Esophagus squamous epithelium (tissue), 5 donors: ENCODE measurements around the gene TM4SF5. TPM values are rescaled to one million over a fixed set of nuclear protein-coding genes. Genes with fewer than 3 reads are reported as not detected.
"Not testable (repeated sequence)": the region's sequence is repeated elsewhere in the genome, so short reads cannot be mapped to it uniquely, and the experiment has no call there.

Experiments
- DNase-seq: peaks from one replicate; lab custom pipeline; 2025; lab: John Stamatoyannopoulos, UW
- H3K27ac ChIP-seq, 4 donors: fragments of 200-600 bp; sonication (generic); one replicate each; pipeline ENCODE4 v1.5.1; 2016 to 2019; ENCODE audit warnings: mild to moderate bottlenecking in 1 of 4
- H3K27me3 ChIP-seq, 4 donors: fragments of 200-600 bp; sonication (generic); 1 replicate in 3 of 4; 2 replicates in 1 of 4; pipeline versions ENCODE4 v1.5.1 to v1.6.0; 2017 to 2021; ENCODE audit warnings: antibody characterized with exemption in 1 of 4
- H3K36me3 ChIP-seq, 3 donors: fragments of 200-600 bp; sonication (generic); one replicate each; pipeline ENCODE4 v1.5.1; 2016 to 2019
- H3K4me1 ChIP-seq, 3 donors: fragments of 200-600 bp; sonication (generic); one replicate each; pipeline ENCODE4 v1.5.1; 2017 to 2019
- H3K4me3 ChIP-seq, 4 donors: fragments of 200-600 bp; sonication (generic); 1 replicate in 3 of 4; 2 replicates in 1 of 4; pipeline ENCODE4 v1.5.1; 2016 to 2019; ENCODE audit warnings: mild to moderate bottlenecking in 2 of 4, moderate library complexity in 1 of 4
- H3K9me3 ChIP-seq, 3 donors: fragments of 200-600 bp; sonication (generic); one replicate each; pipeline ENCODE4 v1.5.1; 2016 to 2019
- CTCF ChIP-seq, 6 experiments: fragments of 450-650 bp in 4 of 6; fragments of 200-600 bp in 2 of 6; sonication (generic) in 2 of 6; IDR thresholded peaks; one replicate each; pipeline ENCODE4 v1.5.1; 2016 to 2019; ENCODE audit warnings: antibody characterized with exemption in 6 of 6, mild to moderate bottlenecking in 4 of 6, moderate library complexity in 4 of 6
- POLR2A ChIP-seq, 4 donors: fragments of 450-650 bp; IDR thresholded peaks; one replicate each; pipeline ENCODE4 v1.6.1; 2017; ENCODE audit warnings: antibody characterized with exemption in 4 of 4, mild to moderate bottlenecking in 4 of 4, moderate library complexity in 3 of 4
- WGBS, 2 donors: methylation state at CpG; one replicate each; pipeline ENCODE4 v1.1.5; 2018; 5-methylcytosine and 5-hydroxymethylcytosine counted together
- intact Hi-C: fragments of 100-400 bp; cut with DNase I; formaldehyde crosslinking; loops from one replicate; pipeline ENCODE4 v1.15.0; 2022
- total RNA-seq, 4 donors: library from RNA; depleted of rRNA; stranded (reverse); fragments of >200 nt; gene quantifications; one replicate each; pipeline ENCODE4 v1.1.0, GENCODE V29; 2016
- donor health status: DM: yes; HTN: yes; CAD: no.

Gene TM4SF5
- total RNA-seq, 4 donors from 2014 or later: not detected

- no peaks in the 10 kb centered on the region for H3K9me3 ChIP-seq
- DNase-seq: no peak
- intact Hi-C loops: no loop called here
Measured at GRCh38 chr17:4822835-4823234, 51.1 kb downstream of the TM4SF5 start.

GRCh38 chr17:4823373-4824089 is 51.8 kb downstream of the TM4SF5 start:
- WGBS, 2 donors: 66% methylated on average over 8 to 10 of the region's 12 CpGs
- intact Hi-C loops: no loop called here

More at GRCh38 chr17:4822835-4823234, 51.1 kb downstream of the TM4SF5 start:
- no peak for TF ChIP-seq POLR2A (IDR thresholded peaks at IDR 0.05)
- Histone ChIP-seq H3K4me1 (peaks cover 0 to 5% (median 0%) of the 10 kb centered on the region in 3 donors), H3K27ac (no peak overlapping the region), H3K27me3 (no peaks in the 10 kb centered on the region), H3K4me3 (no peak overlapping the region), H3K36me3 (peaks cover 5 to 67% (median 6%) of the 10 kb centered on the region in 3 donors)
- 69 to 80% methylated on average over 1 to 3 of the region's 3 CpGs for WGBS, 2 donors

DNA sequence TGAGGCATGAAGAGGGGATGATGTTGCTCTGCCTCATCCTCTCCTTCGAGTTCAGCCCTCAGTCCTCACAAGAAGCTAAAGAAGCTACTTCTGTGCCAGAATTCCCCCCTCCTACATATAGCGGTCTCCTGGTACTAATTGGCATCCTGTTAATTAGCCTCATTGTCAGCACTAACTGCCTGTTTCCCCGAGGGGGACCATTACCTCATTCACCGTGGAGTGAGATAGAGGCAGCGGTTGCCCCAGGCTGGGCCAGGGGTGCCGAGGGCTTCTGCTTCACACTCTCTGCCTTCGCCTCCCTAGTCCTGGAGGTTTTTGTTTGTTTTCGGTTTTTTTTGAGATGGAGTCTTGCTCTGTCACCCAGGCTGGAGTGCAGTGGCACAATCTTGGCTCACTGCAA is 55.7 kb downstream of the TM4SF5 start:
- intact Hi-C loops: no loop called here
- 60 to 81% methylated on average over 5 to 8 of the region's 8 CpGs for WGBS, 2 donors
- Histone ChIP-seq H3K36me3 (peaks cover 0 to 21% (median 0%) of the 10 kb centered on the region in 3 donors), H3K4me3 (no peak overlapping the region), H3K9me3 (no peaks in the 10 kb centered on the region), H3K27me3 (no peaks in the 10 kb centered on the region), H3K27ac (no peak overlapping the region), H3K4me1 (no peaks in the 10 kb centered on the region)
- DNase-seq: no peak
- TF ChIP-seq CTCF (IDR thresholded peaks at IDR 0.05): no peak
- TF ChIP-seq POLR2A (IDR thresholded peaks at IDR 0.05): no peak

More at GRCh38 chr17:4823373-4824089, 51.8 kb downstream of the TM4SF5 start:
- Histone ChIP-seq H3K9me3 (no peaks in the 10 kb centered on the region), H3K27ac (no peak overlapping the region), H3K36me3 (peaks cover 5 to 60% (median 6%) of the 10 kb centered on the region in 3 donors), H3K27me3 (no peaks in the 10 kb centered on the region), H3K4me1 (peaks cover 0 to 5% (median 0%) of the 10 kb centered on the region in 3 donors), H3K4me3 (no peak overlapping the region)
- no peak for DNase-seq
- no peak for TF ChIP-seq CTCF (IDR thresholded peaks at IDR 0.05)
- TF ChIP-seq POLR2A (IDR thresholded peaks at IDR 0.05): no peak

- intact Hi-C loops, DNase-seq, H3K9me3 ChIP-seq, H3K36me3 ChIP-seq, H3K27me3 ChIP-seq: not testable (repeated sequence)
- H3K4me3 ChIP-seq: peak overlapping the region; percentile 82 to 100 (median 94)
- H3K4me1 ChIP-seq: peaks cover 29 to 42% (median 34%) of the 10 kb centered on the region in 3 donors
- H3K27ac ChIP-seq: peak overlapping the region; percentile 92 to 99 (median 97)
- 0% methylated on average over 9 of the region's 17 CpGs for WGBS, 2 donors
Measured at GRCh38 chr17:4832829-4833177, 61.1 kb downstream of the TM4SF5 start.

Other genes starting within 250 kb of the TM4SF5 start
- 10 to 100 TPM; 32.4 to 70.0 (median 54.4) TPM for gene MYBBP1A, start 216.5 kb upstream of the TM4SF5 start, total RNA-seq
- gene GGT6, start 211.3 kb upstream of the TM4SF5 start, total RNA-seq: 100 to 1,000 TPM in 1 of 4 donors, 10 to 100 TPM in 3; 46.0 to 141 (median 68.5) TPM
- under 1 TPM; 0.41 to 0.76 (median 0.69) TPM for gene SMTNL2, start 187.4 kb upstream of the TM4SF5 start, total RNA-seq
- gene ALOX15, start 130.2 kb upstream of the TM4SF5 start, total RNA-seq: under 1 TPM in 1 of 4 donors, not detected in 3; 0.30 TPM
- 10 to 100 TPM; 10.3 to 25.0 (median 14.7) TPM for gene PELP1, start 67.7 kb upstream of the TM4SF5 start, total RNA-seq
- 10 to 100 TPM in 2 of 4 donors, 1 to 10 TPM in 2; 4.4 to 24.8 (median 10.1) TPM for gene ARRB2, start 61.3 kb upstream of the TM4SF5 start, total RNA-seq
- 10 to 100 TPM; 17.3 to 45.3 (median 29.7) TPM for gene MED11, start 40.5 kb upstream of the TM4SF5 start, total RNA-seq
- gene ZMYND15, start 32.1 kb upstream of the TM4SF5 start, total RNA-seq: 1 to 10 TPM in 2 of 4 donors, not detected in 2; 1.1 to 1.7 TPM
- 10 to 100 TPM; 15.2 to 28.2 (median 19.5) TPM for gene CXCL16, start 32.0 kb upstream of the TM4SF5 start, total RNA-seq
- gene VMO1, start 14.5 kb downstream of the TM4SF5 start, total RNA-seq: 1 to 10 TPM in 3 of 4 donors, not detected in 1; 1.3 to 5.2 (median 1.5) TPM
- 1 to 10 TPM in 3 of 4 donors, not detected in 1; 1.1 to 2.0 (median 1.1) TPM for gene GLTPD2, start 17.1 kb downstream of the TM4SF5 start, total RNA-seq
- gene PSMB6, start 24.3 kb downstream of the TM4SF5 start, total RNA-seq: 100 to 1,000 TPM; 154 to 216 (median 201) TPM
- gene PLD2, start 35.3 kb downstream of the TM4SF5 start, total RNA-seq: 100 to 1,000 TPM in 1 of 4 donors, 10 to 100 TPM in 3; 38.7 to 114 (median 86.7) TPM
- gene MINK1, start 61.5 kb downstream of the TM4SF5 start, total RNA-seq: 100 to 1,000 TPM in 3 of 4 donors, 10 to 100 TPM in 1; 50.1 to 156 (median 117) TPM
- 1 to 10 TPM in 1 of 4 donors, under 1 TPM in 3; 0.27 to 2.7 (median 0.92) TPM for gene C17orf107, start 127.7 kb downstream of the TM4SF5 start, total RNA-seq
- gene CHRNE, start 131.2 kb downstream of the TM4SF5 start, total RNA-seq: under 1 TPM in 1 of 4 donors, not detected in 3; 0.57 TPM
- not detected for gene GP1BA, start 160.4 kb downstream of the TM4SF5 start, total RNA-seq
- 10 to 100 TPM; 29.3 to 54.2 (median 42.2) TPM for gene SLC25A11, start 168.2 kb downstream of the TM4SF5 start, total RNA-seq
- gene RNF167, start 168.4 kb downstream of the TM4SF5 start, total RNA-seq: 10 to 100 TPM; 42.3 to 57.4 (median 54.2) TPM
- 100 to 1,000 TPM; 520 to 970 (median 715) TPM for gene PFN1, start 176.6 kb downstream of the TM4SF5 start, total RNA-seq
- gene ENO3, start 179.2 kb downstream of the TM4SF5 start, total RNA-seq: 1 to 10 TPM in 2 of 4 donors, under 1 TPM in 1, not detected in 1; 0.31 to 3.6 (median 1.5) TPM
- 10 to 100 TPM; 34.5 to 48.8 (median 39.5) TPM for gene SPAG7, start 195.9 kb downstream of the TM4SF5 start, total RNA-seq
- gene CAMTA2, start 215.8 kb downstream of the TM4SF5 start, total RNA-seq: 10 to 100 TPM in 3 of 4 donors, 1 to 10 TPM in 1; 6.9 to 19.6 (median 13.4) TPM
- 1 to 10 TPM in 1 of 4 donors, under 1 TPM in 1, not detected in 2; 0.31 to 1.1 TPM for gene INCA1, start 225.6 kb downstream of the TM4SF5 start, total RNA-seq
- gene KIF1C, start 226.1 kb downstream of the TM4SF5 start, total RNA-seq: 10 to 100 TPM; 66.9 to 93.3 (median 81.7) TPM